Measurements from ENCODE around the gene TRIM16. TPM values are rescaled to one million over a fixed set of nuclear protein-coding genes. Genes with fewer than 3 reads are reported as not detected.

TRIM16 gene
- total RNA-seq, 1 donor from 2014 or later: 9.7 TPM

Other genes with a start within 250 kb of the TRIM16 start
- gene CDRT4, start 216.7 kb downstream of the TRIM16 start, total RNA-seq: 3.6 and 5.3 TPM in 2 replicates
- gene TVP23C, start 120.8 kb downstream of the TRIM16 start, total RNA-seq: 15.1 and 16.1 TPM in 2 replicates
- gene FBXW10B, start 64.6 kb downstream of the TRIM16 start, total RNA-seq: 0.20 and 0.62 TPM in 2 replicates
- 24.9 and 27.0 TPM in 2 replicates for gene ZNF286A, start 15.4 kb upstream of the TRIM16 start, total RNA-seq
- gene TBC1D26, start 48.0 kb upstream of the TRIM16 start, total RNA-seq: 0.18 TPM in 1 of 2 replicates, not detected in the other